ENCODE data around the gene CDH4. TPM values are rescaled to one million over a fixed set of nuclear protein-coding genes. Genes with fewer than 3 reads are reported as not detected.

Gene CDH4
- total and polyA plus RNA-seq, 2 donors from 2014 or later, result 1.1 TPM; not detected in 1

DNA sequence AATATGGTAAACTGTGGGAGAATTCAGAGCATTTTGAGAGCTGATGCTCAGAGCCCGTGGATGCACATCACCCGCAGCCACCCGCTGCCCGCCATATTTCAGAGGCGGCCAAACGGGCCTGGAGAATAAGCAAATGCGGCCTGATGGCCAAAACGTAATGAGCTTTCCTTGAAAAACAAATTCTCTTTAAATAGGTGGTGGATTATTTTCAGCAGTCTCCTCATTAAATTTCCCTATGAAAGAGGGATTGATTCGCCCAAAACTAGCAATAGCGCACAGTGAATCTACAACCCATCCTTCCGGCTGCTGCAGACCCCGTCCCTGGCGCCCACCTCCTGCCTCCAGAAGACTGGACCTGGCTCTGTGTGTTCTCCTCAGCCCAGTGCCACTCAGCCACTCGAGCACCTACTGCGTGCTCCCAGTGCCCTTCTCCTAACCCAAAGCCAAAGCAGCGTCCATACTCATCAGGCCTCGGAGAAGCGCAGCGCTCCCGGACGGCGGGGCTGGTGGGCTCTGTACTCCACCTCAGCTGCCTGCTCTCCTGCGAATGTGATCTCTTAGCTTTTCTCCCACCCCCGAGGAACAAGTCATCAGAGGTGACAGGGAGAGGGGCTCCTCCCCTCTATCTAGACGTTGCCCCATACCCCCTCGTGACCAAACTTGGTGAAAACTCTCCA is 588.9 kb downstream of the CDH4 start:
- H3K4me1 ChIP-seq (ENCODE audit: control insufficient read depth in 2 of 3, insufficient read depth in 2 of 3, low read depth in 1 of 3, low read length in 3 of 3), result no peaks in the 10 kb centered on the region
- TF ChIP-seq CTCF (IDR thresholded peaks at IDR 0.05; ENCODE audit: borderline replicate concordance, extremely low read depth, insufficient read depth), result no peak
- no peaks in the 10 kb centered on the region for H3K36me3 ChIP-seq (ENCODE audit: control insufficient read depth in 2 of 3, insufficient read depth in 3 of 3, low read length in 3 of 3)
- H3K27me3 ChIP-seq (ENCODE audit: control insufficient read depth, insufficient read depth, low read length), result no peaks in the 10 kb centered on the region
- H3K27ac ChIP-seq (ENCODE audit: low read depth in 2 of 2, low read length in 2 of 2), result no peak overlapping the region
- no peak overlapping the region for H3K4me3 ChIP-seq (ENCODE audit: low read length in 3 of 3)
- no peak for FAIRE-seq
- intact Hi-C loops (cut with DNase I), result no loop called here
- no peak overlapping the region for H3K9ac ChIP-seq (ENCODE audit: low read length in 3 of 3)
- DNase-seq, result peak in 1 of 5 donors; percentile 39
- no peaks in the 10 kb centered on the region for H3K9me3 ChIP-seq (ENCODE audit: control insufficient read depth in 2 of 3, insufficient read depth in 1 of 3, low read length in 3 of 3)

DNA sequence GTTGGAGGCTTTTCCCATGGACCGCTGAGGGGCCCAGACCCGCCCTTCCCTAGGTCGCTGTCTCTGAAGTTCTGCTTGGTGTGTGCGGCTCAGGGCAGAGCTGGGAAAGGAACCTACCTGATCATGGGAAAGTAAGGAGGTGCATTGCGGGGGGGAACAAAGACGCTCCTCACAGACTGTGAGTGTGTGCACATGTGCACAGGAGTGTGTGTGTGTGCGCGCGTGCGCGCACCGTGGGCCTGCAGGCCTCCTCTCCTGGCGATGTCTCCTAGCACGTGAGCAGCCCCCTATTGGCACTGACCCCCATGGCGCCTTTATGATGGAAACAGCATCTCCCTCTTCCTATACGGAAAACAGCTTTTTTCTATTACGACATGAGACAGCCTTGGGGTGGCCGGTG is 589.5 kb downstream of the CDH4 start:
- Histone ChIP-seq H3K27me3 (ENCODE audit: control insufficient read depth, insufficient read depth, low read length) (no peaks in the 10 kb centered on the region), H3K27ac (ENCODE audit: low read depth in 2 of 2, low read length in 2 of 2) (no peak overlapping the region), H3K36me3 (ENCODE audit: control insufficient read depth in 2 of 3, insufficient read depth in 3 of 3, low read length in 3 of 3) (no peaks in the 10 kb centered on the region), H3K4me1 (ENCODE audit: control insufficient read depth in 2 of 3, insufficient read depth in 2 of 3, low read depth in 1 of 3, low read length in 3 of 3) (no peaks in the 10 kb centered on the region), H3K9me3 (ENCODE audit: control insufficient read depth in 2 of 3, insufficient read depth in 1 of 3, low read length in 3 of 3) (no peaks in the 10 kb centered on the region), H3K4me3 (ENCODE audit: low read length in 3 of 3) (no peak overlapping the region), H3K9ac (ENCODE audit: low read length in 3 of 3) (no peak overlapping the region)
- TF ChIP-seq CTCF (IDR thresholded peaks at IDR 0.05; ENCODE audit: borderline replicate concordance, extremely low read depth, insufficient read depth), result no peak
- FAIRE-seq (no peak), DNase-seq (peak in 1 of 5 donors; percentile 39)
- intact Hi-C loops (cut with DNase I), result no loop called here

DNA sequence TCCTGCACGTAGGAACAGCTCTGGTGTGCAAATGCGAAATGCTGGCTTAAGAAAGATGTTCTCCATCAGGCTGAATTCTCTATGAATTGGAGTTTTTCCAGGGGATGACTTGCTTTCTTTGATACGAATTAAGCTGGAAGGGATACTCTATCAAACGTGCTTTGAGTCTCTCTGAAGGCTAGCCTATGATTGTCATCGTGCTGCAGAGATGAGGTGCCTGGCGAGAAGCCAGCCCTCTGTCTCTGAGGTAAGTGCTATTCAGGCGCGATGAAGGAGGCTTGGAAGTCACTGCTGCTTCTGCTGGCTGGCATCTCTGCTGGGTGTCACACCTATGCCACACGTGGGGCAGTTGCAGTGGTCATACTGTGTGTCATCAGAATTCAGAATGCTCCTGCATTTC is 589.9 kb downstream of the CDH4 start:
- DNase-seq (peak in 1 of 5 donors; percentile 25), FAIRE-seq (no peak)
- no peak for TF ChIP-seq CTCF (IDR thresholded peaks at IDR 0.05; ENCODE audit: borderline replicate concordance, extremely low read depth, insufficient read depth)
- Histone ChIP-seq H3K9me3 (ENCODE audit: control insufficient read depth in 2 of 3, insufficient read depth in 1 of 3, low read length in 3 of 3) (no peaks in the 10 kb centered on the region), H3K36me3 (ENCODE audit: control insufficient read depth in 2 of 3, insufficient read depth in 3 of 3, low read length in 3 of 3) (no peaks in the 10 kb centered on the region), H3K27me3 (ENCODE audit: control insufficient read depth, insufficient read depth, low read length) (no peaks in the 10 kb centered on the region), H3K4me3 (ENCODE audit: low read length in 3 of 3) (no peak overlapping the region), H3K9ac (ENCODE audit: low read length in 3 of 3) (no peak overlapping the region), H3K4me1 (ENCODE audit: control insufficient read depth in 2 of 3, insufficient read depth in 2 of 3, low read depth in 1 of 3, low read length in 3 of 3) (no peaks in the 10 kb centered on the region), H3K27ac (ENCODE audit: low read depth in 2 of 2, low read length in 2 of 2) (no peak overlapping the region)
- intact Hi-C loops (cut with DNase I), result no loop called here

- intact Hi-C loops (cut with DNase I), result no loop called here
- Histone ChIP-seq H3K36me3 (ENCODE audit: control insufficient read depth in 2 of 3, insufficient read depth in 3 of 3, low read length in 3 of 3) (no peaks in the 10 kb centered on the region), H3K9me3 (ENCODE audit: control insufficient read depth in 2 of 3, insufficient read depth in 1 of 3, low read length in 3 of 3) (no peaks in the 10 kb centered on the region), H3K27me3 (ENCODE audit: control insufficient read depth, insufficient read depth, low read length) (no peaks in the 10 kb centered on the region), H3K4me3 (ENCODE audit: low read length in 3 of 3) (no peak overlapping the region), H3K9ac (ENCODE audit: low read length in 3 of 3) (no peak overlapping the region), H3K27ac (ENCODE audit: low read depth in 2 of 2, low read length in 2 of 2) (no peak overlapping the region), H3K4me1 (ENCODE audit: control insufficient read depth in 2 of 3, insufficient read depth in 2 of 3, low read depth in 1 of 3, low read length in 3 of 3) (no peaks in the 10 kb centered on the region)
- TF ChIP-seq CTCF (IDR thresholded peaks at IDR 0.05; ENCODE audit: borderline replicate concordance, extremely low read depth, insufficient read depth), result no peak
- peak in 1 of 5 donors; percentile 72 for DNase-seq
- no peak for FAIRE-seq
Measured at GRCh38 chr20:61844621-61845020, 592.6 kb downstream of the CDH4 start.

Data from kidney (tissue), 14 donors.